Spinal cord (tissue), 10 donors: ENCODE results near the gene NAT14. TPM values are rescaled to one million over a fixed set of nuclear protein-coding genes. Genes with fewer than 3 reads are reported as not detected.

ENCODE experiments used
- DNase-seq, 6 donors: peaks; one replicate each; pipeline versions ENCODE4 v3.0.0 to v3.0.0-alpha.2; 2013 to 2015; ENCODE audit warnings: low spot score in 6 of 6, low read depth in 4 of 6
- H3K27ac ChIP-seq: one replicate; pipeline ENCODE4 v1.5.1; 2013; ENCODE audit warnings: low read depth, low read length, control low read depth
- H3K27me3 ChIP-seq: one replicate; pipeline ENCODE4 v1.6.1; 2013; ENCODE audit warnings: low read length; ENCODE audit not compliant: control insufficient read depth, insufficient read depth
- H3K36me3 ChIP-seq: one replicate; pipeline ENCODE4 v1.6.1; 2013; ENCODE audit warnings: low read length; ENCODE audit not compliant: control insufficient read depth, insufficient read depth
- H3K4me1 ChIP-seq: one replicate; pipeline ENCODE4 v1.6.1; 2013; ENCODE audit warnings: low read length; ENCODE audit not compliant: control insufficient read depth, insufficient read depth
- H3K4me3 ChIP-seq: one replicate; pipeline ENCODE4 v1.5.1; 2013; ENCODE audit warnings: low read depth, low read length, control low read depth
- H3K9me3 ChIP-seq: one replicate; pipeline ENCODE4 v1.6.1; 2013; ENCODE audit warnings: low read length; ENCODE audit not compliant: control insufficient read depth, insufficient read depth
- WGBS: methylation state at CpG from one replicate; pipeline ENCODE4 v1.1.5; 2013; ENCODE audit warnings: missing lambda C conversion rate; ENCODE audit not compliant: insufficient coverage; 5-methylcytosine and 5-hydroxymethylcytosine counted together
- polyA plus RNA-seq, 2 donors: library from polyadenylated mRNA; unstranded; fragments of 120-200 nt; gene quantifications; one replicate each; pipeline ENCODE4 v1.2.1, GENCODE V29; 2013; ENCODE audit not compliant: insufficient read length in 2 of 2
- total RNA-seq, 2 donors: library from RNA; depleted of rRNA in 1 of 2; stranded (reverse); fragments of 120-200 nt in 1 of 2; fragments of >200 nt in 1 of 2; gene quantifications; one replicate each; pipeline versions ENCODE4 v1.2.3 to v1.2.4, GENCODE V29; 2013 to 2014
- donor health status: healthy.

NAT14 gene
- total and polyA plus RNA-seq, 4 donors = 16.2 to 94.0 (median 69.4) TPM

- H3K9me3 ChIP-seq = no peaks in the 10 kb centered on the region
- peaks cover 44% of the 10 kb centered on the region for H3K4me1 ChIP-seq
- H3K36me3 ChIP-seq = peaks cover 61% of the 10 kb centered on the region
- no peak overlapping the region for H3K27ac ChIP-seq
- no peak overlapping the region for H3K4me3 ChIP-seq
- WGBS = 94% methylated on average over 39 of the region's 47 CpGs
- H3K27me3 ChIP-seq = no peaks in the 10 kb centered on the region
- DNase-seq = no peak
Observed at GRCh38 chr19:55482967-55483705, 1.9 kb upstream of the NAT14 start.

- no peaks in the 10 kb centered on the region for H3K9me3 ChIP-seq
- WGBS = 68% methylated on average over 42 of the region's 46 CpGs
Observed at GRCh38 chr19:55483706-55484592, 1.0 kb upstream of the NAT14 start.

GRCh38 chr19:55485439-55486011, 537 bp downstream of the NAT14 start:
- H3K27ac ChIP-seq = peak overlapping the region; percentile 73
- peaks cover 57% of the 10 kb centered on the region for H3K36me3 ChIP-seq
- WGBS = 7% methylated on average over 14 of the region's 18 CpGs
- peak overlapping the region; percentile 66 for H3K4me3 ChIP-seq
- no peak for DNase-seq
- no peaks in the 10 kb centered on the region for H3K9me3 ChIP-seq
- H3K4me1 ChIP-seq = peaks cover 50% of the 10 kb centered on the region
- no peaks in the 10 kb centered on the region for H3K27me3 ChIP-seq

More at GRCh38 chr19:55483706-55484592, 1.0 kb upstream of the NAT14 start:
- peaks cover 60% of the 10 kb centered on the region for H3K36me3 ChIP-seq
- H3K4me1 ChIP-seq = peaks cover 47% of the 10 kb centered on the region
- H3K27ac ChIP-seq = no peak overlapping the region
- peak overlapping the region; percentile 66 for H3K4me3 ChIP-seq
- no peak for DNase-seq
- H3K27me3 ChIP-seq = no peaks in the 10 kb centered on the region

GRCh38 chr19:55486043-55486970, 1.3 kb downstream of the NAT14 start:
- Histone ChIP-seq H3K4me1 (peaks cover 55% of the 10 kb centered on the region), H3K27ac (peak overlapping the region; percentile 80), H3K9me3 (no peaks in the 10 kb centered on the region), H3K36me3 (peaks cover 58% of the 10 kb centered on the region), H3K4me3 (no peak overlapping the region), H3K27me3 (no peaks in the 10 kb centered on the region)
- no peak for DNase-seq
- WGBS = 75% methylated on average over 53 of the region's 53 CpGs

DNA sequence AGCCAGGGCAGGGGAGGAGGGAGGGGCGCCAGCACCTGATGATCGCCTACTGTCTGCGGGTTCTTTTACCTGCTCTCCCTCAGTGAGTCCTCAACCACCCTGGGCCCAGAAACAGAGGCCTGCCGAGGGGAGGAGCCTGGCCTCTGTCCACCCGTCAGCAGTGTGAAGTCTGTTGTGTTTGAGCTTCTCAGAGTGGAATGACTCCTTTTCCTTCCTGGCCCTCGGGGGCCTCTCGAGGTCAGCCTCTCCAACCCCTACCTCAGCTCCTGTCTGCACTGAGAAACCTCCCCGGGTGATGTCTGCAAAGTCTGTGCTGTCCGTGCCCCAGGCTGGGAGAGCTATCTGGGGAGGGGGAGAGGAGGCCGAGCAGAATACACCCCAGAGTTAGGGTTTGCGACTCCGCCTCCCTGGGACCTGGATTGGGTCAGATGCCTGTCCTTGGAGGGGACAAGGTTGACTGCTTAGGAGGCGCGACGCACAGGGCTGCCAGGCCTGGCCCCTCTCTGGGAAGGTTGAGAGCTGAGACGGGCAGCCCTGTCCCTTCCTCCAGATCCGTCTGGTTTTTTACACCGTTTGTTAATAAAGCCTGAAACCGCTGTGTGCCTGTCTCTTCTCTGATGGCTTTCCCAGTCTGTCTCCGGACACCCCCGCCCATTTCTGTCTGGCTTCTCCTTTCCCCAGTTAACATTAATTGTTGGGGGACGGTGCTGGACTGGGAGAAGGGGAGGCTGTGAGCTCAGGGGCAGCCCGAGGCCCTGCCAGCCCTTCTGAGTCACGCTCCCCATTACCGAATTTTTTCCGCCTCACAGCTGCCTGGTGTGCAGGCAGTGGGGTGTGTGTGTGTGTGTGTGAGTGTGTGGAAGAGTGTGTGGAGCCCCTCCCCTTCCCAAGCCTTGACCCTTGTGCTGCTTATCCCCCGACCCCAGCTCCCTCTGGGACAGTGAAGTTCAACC, 2.3 kb downstream of the NAT14 start:
- Histone ChIP-seq H3K4me3 (no peak overlapping the region), H3K9me3 (no peaks in the 10 kb centered on the region), H3K36me3 (peaks cover 51% of the 10 kb centered on the region), H3K27me3 (no peaks in the 10 kb centered on the region), H3K27ac (peak overlapping the region; percentile 80), H3K4me1 (peaks cover 55% of the 10 kb centered on the region)
- peak in 1 of 6 donors; percentile 61 for DNase-seq
- 51% methylated on average over 10 of the region's 27 CpGs for WGBS

GRCh38 chr19:55487924-55488687, 3.1 kb downstream of the NAT14 start, which contains the start of gene SSC5D:
SSC5D (plus strand) TSS chr19:55488436; CDS start chr19:55488590, 154 bp downstream.
- Histone ChIP-seq H3K27ac (peak within 1 kb of the TSS; percentile 80), H3K36me3 (peaks cover 44% of the 10 kb centered on the region), H3K27me3 (peaks cover under 1% of the 10 kb centered on the region), H3K4me3 (no peak within 1 kb of the TSS), H3K9me3 (no peaks in the 10 kb centered on the region), H3K4me1 (peaks cover 56% of the 10 kb centered on the region)
- WGBS = 11% methylated on average over 7 of the region's 21 CpGs
- peak in 1 of 6 donors; percentile 6 for DNase-seq

DNA sequence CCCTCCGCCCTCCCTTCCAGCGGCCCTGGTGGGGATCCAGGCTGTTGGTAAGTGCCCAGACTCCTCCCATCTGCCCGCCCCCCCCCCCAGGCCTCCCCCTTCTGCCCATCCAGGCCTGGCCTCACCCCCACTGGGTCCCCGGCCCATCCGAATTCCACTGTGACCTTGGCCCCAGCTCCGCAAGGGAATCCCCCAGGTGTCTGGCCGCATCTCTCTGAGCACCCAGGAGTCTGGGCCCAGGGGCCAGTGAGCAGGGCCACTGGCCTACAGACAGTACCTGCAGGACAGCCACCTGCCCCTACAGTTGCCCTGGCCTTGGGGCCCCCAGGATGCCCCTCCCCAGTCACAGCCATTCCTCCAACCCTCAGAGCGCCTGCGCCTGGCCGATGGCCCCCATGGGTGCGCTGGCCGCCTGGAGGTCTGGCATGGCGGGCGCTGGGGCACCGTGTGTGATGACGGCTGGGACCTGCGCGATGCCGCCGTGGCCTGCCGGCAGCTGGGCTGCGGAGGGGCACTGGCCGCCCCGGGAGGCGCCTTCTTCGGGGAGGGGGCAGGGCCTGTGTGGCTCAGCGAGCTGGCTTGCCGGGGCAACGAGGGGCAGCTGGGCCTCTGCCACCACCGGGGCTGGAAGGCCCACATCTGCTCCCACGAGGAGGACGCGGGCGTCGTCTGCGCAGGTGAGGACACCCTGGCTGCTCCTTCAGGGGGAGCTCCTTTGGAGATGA, 4.2 kb downstream of the NAT14 start:
- Histone ChIP-seq H3K4me3 (no peak overlapping the region), H3K9me3 (no peaks in the 10 kb centered on the region), H3K27me3 (peaks cover 4% of the 10 kb centered on the region), H3K27ac (no peak overlapping the region), H3K36me3 (peaks cover 33% of the 10 kb centered on the region), H3K4me1 (peaks cover 54% of the 10 kb centered on the region)
- no peak for DNase-seq
- 40% methylated on average over 35 of the region's 36 CpGs for WGBS
